HG03045 (cell line): Measurements from ENCODE around the gene TMEM53.

Experiments
- ATAC-seq: cut with Tn5 transposase; IDR thresholded peaks from one replicate; pipeline ENCODE4 v1.9.1; 2021; ENCODE audit warnings: mild to moderate bottlenecking, moderate library complexity; ENCODE audit not compliant: unreplicated experiment

The TMEM53 gene

GRCh38 chr1:44606701-44607281 lies 67.5 kb downstream of the TMEM53 start:
- no peak for ATAC-seq

GRCh38 chr1:44605914-44606615 lies 68.2 kb downstream of the TMEM53 start:
- no peak for ATAC-seq

- no peak for ATAC-seq
Measured at GRCh38 chr1:44604157-44604955, 69.9 kb downstream of the TMEM53 start.

GRCh38 chr1:44603718-44604117 lies 70.6 kb downstream of the TMEM53 start:
- ATAC-seq, result no peak
